ENCODE data around the gene SHISA2. TPM values are rescaled to one million over a fixed set of nuclear protein-coding genes. Genes with fewer than 3 reads are reported as not detected.

SHISA2 gene
- total and polyA plus RNA-seq, 2 of the 8 experiments (the other 6 are each of a cell fraction or from before 2014, with no cell fraction given) = 10.2 to 23.8 TPM

GRCh38 chr13:26036383-26036782 is 15.4 kb downstream of the SHISA2 start:
- Histone ChIP-seq H3K27ac (ENCODE audit: low read depth, low read length) (no peak overlapping the region), H3K18ac (ENCODE audit: extremely low read depth, low read length) (no peak overlapping the region), H3K27me3 (replicated peaks in 1 of 4; ENCODE audit: control insufficient read depth in 3 of 4, extremely low read depth in 1 of 4, insufficient read depth in 3 of 4, low read length in 3 of 4) (no peaks in the 10 kb centered on the region; a peak in 1 of 7 replicates), H3K4ac (replicated peaks; ENCODE audit: insufficient read length, low read depth, low read length) (no peak overlapping the region), H4K20me1 (replicated peaks in 1 of 2; ENCODE audit: control insufficient read depth in 1 of 2, insufficient read depth in 2 of 2, low read length in 2 of 2) (no peaks in the 10 kb centered on the region), H3K23ac (ENCODE audit: insufficient read length) (no peak overlapping the region), H4K91ac (replicated peaks; ENCODE audit: insufficient read length, low read length) (no peak overlapping the region), H3K4me3 (ENCODE audit: extremely low read depth in 1 of 4, insufficient read depth in 2 of 4, low read depth in 3 of 4, low read length in 4 of 4) (no peak overlapping the region), H3K23me2 (ENCODE audit: low read depth, low read length) (no peaks in the 10 kb centered on the region), H2AK5ac (ENCODE audit: low read depth, low read length) (no peak overlapping the region), H4K8ac (ENCODE audit: extremely low read depth, insufficient read depth, low read length) (no peak overlapping the region), H3K9ac (replicated peaks in 1 of 4; ENCODE audit: extremely low read depth in 1 of 4, low read depth in 3 of 4, low read length in 3 of 4) (no peak overlapping the region), H3K4me2 (ENCODE audit: insufficient read depth in 1 of 2, low read depth in 2 of 2, low read length in 2 of 2) (no peak overlapping the region), H2AFZ (ENCODE audit: low read length) (peak overlapping the region; percentile 43; the same call in 1 of the 2 replicates), H3K79me2 (ENCODE audit: control insufficient read depth in 1 of 2, insufficient read depth in 2 of 2, low read length in 2 of 2) (no peaks in the 10 kb centered on the region), H2BK120ac (replicated peaks; ENCODE audit: low read depth, low read length) (no peak overlapping the region), H3K4me1 (replicated peaks in 1 of 4; ENCODE audit: control insufficient read depth in 3 of 4, insufficient read depth in 4 of 4, low read length in 3 of 4) (peaks cover 0 to 6% (median 2%) of the 10 kb centered on the region in 4 experiments; a peak in 1 of 7 replicates), H3K56ac (replicated peaks; ENCODE audit: insufficient read length, low read depth, low read length) (no peak overlapping the region), H3K79me1 (ENCODE audit: low read depth, low read length) (no peaks in the 10 kb centered on the region), H3K36me3 (ENCODE audit: control insufficient read depth in 2 of 4, insufficient read depth in 4 of 4, low read length in 3 of 4) (no peaks in the 10 kb centered on the region), H2BK12ac (ENCODE audit: low read depth, low read length) (no peak overlapping the region), H4K5ac (ENCODE audit: insufficient read length, low read depth, low read length) (no peak overlapping the region), H2BK15ac (ENCODE audit: low read length) (no peak overlapping the region), H3K14ac (ENCODE audit: insufficient read length) (no peak overlapping the region), H3K9me3 (ENCODE audit: insufficient read depth in 2 of 2, low read depth in 1 of 2, low read length in 1 of 2) (no peaks in the 10 kb centered on the region; a peak in 1 of 4 replicates), H2BK20ac (ENCODE audit: low read length) (no peak overlapping the region), H2BK5ac (ENCODE audit: low read depth, low read length) (no peak overlapping the region)
- whole genome bisulfite sequencing, 2 experiments (ENCODE audit: extremely low coverage in 1 of 2, insufficient coverage in 1 of 2, insufficient read length in 1 of 2, insufficient replicate concordance in 2 of 2, low coverage in 1 of 2, low lambda C conversion rate in 2 of 2, missing lambda C conversion rate in 1 of 2) = 100% methylated on average over 1 of the region's 4 CpGs; no CpG with 5 or more reads in 1 of the 2 experiments
- ChIA-PET POLR2A (ENCODE audit: partially characterized antibody) (no interaction called here), CTCF (ENCODE audit: partially characterized antibody) (interaction anchor here (0.6 to 3.8 kb wide), 16 partner anchors 10 to 1143 kb away, joined by 3 to 53 read pairs (median 5); no protein-coding TSS in a partner anchor)
- no peak for FAIRE-seq
- no peak for DNase-seq (ENCODE audit: low read depth in 1 of 2, low spot score in 2 of 2)
- no peak for TF ChIP-seq SP2 (IDR thresholded peaks at IDR 0.05; ENCODE audit: low read length)
- TF ChIP-seq NRF1 (IDR thresholded peaks at IDR 0.05; ENCODE audit: low read depth, low read length) = no peak
- TF ChIP-seq KDM5A (IDR thresholded peaks at IDR 0.05; ENCODE audit: low read length) = no peak
- TF ChIP-seq POLR2A (IDR thresholded peaks at IDR 0.05; ENCODE audit: control extremely low read depth in 1 of 2, low read depth in 2 of 2, low read length in 2 of 2) = no peak
- no peak for TF ChIP-seq E2F6 (IDR thresholded peaks at IDR 0.05)
- TF ChIP-seq BRCA1 (IDR thresholded peaks at IDR 0.05; ENCODE audit: low read depth, low read length) = no peak
- TF ChIP-seq JUN (IDR thresholded peaks at IDR 0.05; ENCODE audit: low read depth, low read length) = no peak
- no peak for TF ChIP-seq PHF8 (conservative IDR thresholded peaks at IDR 0.05; ENCODE audit: low read depth, low read length)
- no peak for TF ChIP-seq CBX5 (IDR thresholded peaks at IDR 0.05; ENCODE audit: low read depth, low read length)
- TF ChIP-seq CBX8 (IDR thresholded peaks at IDR 0.05; ENCODE audit: borderline replicate concordance, low read depth, low read length) = no peak
- TF ChIP-seq NANOG (IDR thresholded peaks at IDR 0.05; ENCODE audit: insufficient read depth, low read depth, low read length, poor library complexity, severe bottlenecking) = no peak
- no peak for TF ChIP-seq SAP30 (IDR thresholded peaks at IDR 0.05; ENCODE audit: insufficient read depth, insufficient replicate concordance, low read length)
- no peak for TF ChIP-seq TAF7 (optimal IDR thresholded peaks at IDR 0.05; ENCODE audit: borderline replicate concordance, low read depth, low read length)
- TF ChIP-seq SIN3A (conservative IDR thresholded peaks at IDR 0.05 in 1 of 2, IDR thresholded peaks at IDR 0.05 in 1 of 2; ENCODE audit: low read depth in 1 of 2, low read length in 2 of 2) = no peak
